ENCODE data around the gene OCRL. TPM values are rescaled to one million over a fixed set of nuclear protein-coding genes. Genes with fewer than 3 reads are reported as not detected.
A peak's percentile ranks its signal among the peaks of the same experiment; 100 is the strongest.

Gene OCRL
- total RNA-seq: 10 to 100 TPM; 14.8 to 54.8 (median 32.5) TPM
- 10 to 100 TPM; 23.3 to 49.8 TPM for polyA plus RNA-seq
- long read RNA-seq, donor 1, partial matches to known transcripts: 14 of 17 reads
- long read RNA-seq, donor 1, other reads (novel, unspliced or antisense): 3 of 17 reads
- long read RNA-seq, donor 2, full-length matches to known transcripts: 3 of 3 reads
- long read RNA-seq, donor 2, partial matches to known transcripts: 0 of 3 reads
- long read RNA-seq, donor 2, other reads (novel, unspliced or antisense): 0 of 3 reads
- long read RNA-seq, donor 3, full-length matches to known transcripts: 25 of 42 reads
- long read RNA-seq, donor 3, partial matches to known transcripts: 6 of 42 reads
- long read RNA-seq, donor 3, other reads (novel, unspliced or antisense): 11 of 42 reads

DNA sequence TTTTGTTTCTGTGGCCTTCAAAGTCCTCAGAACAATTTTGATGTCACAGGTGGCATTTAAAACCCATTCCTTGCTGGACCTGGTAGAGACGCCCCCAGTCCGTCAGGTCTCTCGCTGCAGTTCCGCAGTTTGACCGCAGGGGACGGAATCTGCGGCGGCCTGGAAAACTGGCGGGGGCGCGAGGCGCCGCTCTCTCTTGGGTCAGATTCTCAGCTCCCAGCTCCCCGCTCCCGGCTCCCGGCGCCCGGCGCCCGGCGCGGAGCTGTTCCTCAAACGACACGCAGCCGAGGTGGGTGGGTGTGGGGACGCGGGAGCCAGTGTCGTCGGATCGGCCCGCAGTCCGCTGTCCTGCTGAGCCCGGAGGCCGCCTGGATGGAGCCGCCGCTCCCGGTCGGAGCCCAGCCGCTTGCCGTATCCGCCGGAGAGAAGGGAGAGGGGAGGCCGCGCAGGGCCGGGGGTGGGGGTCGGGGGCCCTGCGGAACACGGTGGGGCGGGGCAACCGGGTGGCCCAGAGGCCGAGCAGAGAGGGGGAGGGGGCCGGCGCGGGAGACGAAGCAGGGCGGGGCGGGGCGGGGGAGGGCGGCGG is at the start of gene OCRL:
OCRL (plus strand) TSS at position 192 of the 586 bp plus-strand sequence; CDS start at position 373, 181 bp downstream.
- Histone ChIP-seq H3K27ac (peak within 1 kb of the TSS; percentile 72 to 86), H3K9me3 (no peaks in the 10 kb centered on the region), H3K27me3 (no peaks in the 10 kb centered on the region), H3K4me1 (ENCODE audit: insufficient read depth) (no peaks in the 10 kb centered on the region), H3K36me3 (no peaks in the 10 kb centered on the region), H3K4me3 (peak within 1 kb of the TSS; percentile 55)
- intact Hi-C loops (cut with DNase I): no loop called here
- WGBS, 3 donors: 20 to 41% (median 23%) methylated on average over 25 to 51 of the region's 60 CpGs
- TF ChIP-seq POLR2A (IDR thresholded peaks at IDR 0.05): no peak
- peak; percentile 19 to 82 (median 69) for TF ChIP-seq CTCF (IDR thresholded peaks at IDR 0.05)
- DNase-seq: peak; percentile 68 to 81 (median 71)

- H3K27me3 ChIP-seq: no peaks in the 10 kb centered on the region
- H3K27ac ChIP-seq: no peak overlapping the region
- no peak for DNase-seq
- WGBS, 3 donors: 63 to 69% (median 68%) methylated on average over 2 of the region's 2 CpGs
- no peak overlapping the region for H3K4me3 ChIP-seq
- no peaks in the 10 kb centered on the region for H3K9me3 ChIP-seq
- intact Hi-C loops (cut with DNase I): no loop called here
- no peaks in the 10 kb centered on the region for H3K36me3 ChIP-seq
- no peak for TF ChIP-seq POLR2A (IDR thresholded peaks at IDR 0.05)
- TF ChIP-seq CTCF (IDR thresholded peaks at IDR 0.05): no peak
- TF ChIP-seq EP300 (IDR thresholded peaks at IDR 0.05): no peak
- H3K4me1 ChIP-seq (ENCODE audit: insufficient read depth): no peaks in the 10 kb centered on the region
Measured at GRCh38 chrX:129490330-129490729, 49.7 kb upstream of the OCRL start.

DNA sequence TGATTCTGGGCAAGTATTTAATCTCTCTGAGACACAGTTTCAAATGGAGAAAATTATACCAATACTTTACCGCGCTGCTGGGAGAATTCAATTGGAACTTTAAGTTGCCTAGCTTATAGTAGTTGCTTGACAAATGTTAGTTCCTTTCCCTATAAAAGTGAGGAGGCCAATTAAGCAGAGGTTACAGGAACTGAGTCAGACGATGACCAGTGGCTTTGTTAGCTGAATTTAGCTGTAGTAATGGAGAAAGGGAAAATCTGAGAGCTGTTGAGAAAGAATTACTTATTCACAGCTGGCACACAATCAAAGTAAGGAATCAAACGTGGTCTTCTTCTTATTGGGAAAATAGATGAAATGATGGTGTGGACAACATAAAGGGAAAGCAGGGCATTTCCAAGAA is 46.4 kb upstream of the OCRL start:
- 48 to 55% (median 54%) methylated on average over 4 of the region's 4 CpGs for WGBS, 3 donors
- intact Hi-C loops (cut with DNase I): no loop called here
- Histone ChIP-seq H3K9me3 (no peaks in the 10 kb centered on the region), H3K4me1 (ENCODE audit: insufficient read depth) (no peaks in the 10 kb centered on the region), H3K4me3 (no peak overlapping the region), H3K36me3 (no peaks in the 10 kb centered on the region), H3K27me3 (no peaks in the 10 kb centered on the region), H3K27ac (no peak overlapping the region)
- TF ChIP-seq CTCF (IDR thresholded peaks at IDR 0.05) (no peak), EP300 (IDR thresholded peaks at IDR 0.05) (no peak), POLR2A (IDR thresholded peaks at IDR 0.05) (no peak)
- DNase-seq: no peak

DNA sequence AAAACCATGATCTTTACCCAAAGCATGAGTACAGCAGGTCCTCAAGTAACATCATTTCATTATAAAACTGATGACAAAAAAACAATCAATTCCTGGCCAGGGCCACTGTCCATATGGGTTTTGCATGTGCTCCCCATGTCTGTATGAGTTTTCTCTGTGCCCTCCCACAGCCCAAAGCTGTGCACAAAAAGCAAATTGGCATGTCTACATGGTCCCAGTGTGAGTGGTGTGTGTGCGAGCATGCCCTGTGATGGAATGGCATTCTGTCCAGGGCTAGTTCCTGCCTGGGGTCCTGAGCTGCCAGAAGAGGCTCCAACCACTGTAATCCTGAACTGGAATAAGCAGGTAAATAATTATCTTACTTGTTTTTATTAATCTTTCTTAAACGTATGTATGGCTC is 45.2 kb upstream of the OCRL start:
- no peak for TF ChIP-seq CTCF (IDR thresholded peaks at IDR 0.05)
- no peak for TF ChIP-seq POLR2A (IDR thresholded peaks at IDR 0.05)
- TF ChIP-seq EP300 (IDR thresholded peaks at IDR 0.05): no peak

More for the DNA sequence above, 45.2 kb upstream of the OCRL start:
- intact Hi-C loops (cut with DNase I): no loop called here
- DNase-seq: no peak
- H3K4me1 ChIP-seq (ENCODE audit: insufficient read depth): no peaks in the 10 kb centered on the region
- H3K4me3 ChIP-seq: no peak overlapping the region
- no peaks in the 10 kb centered on the region for H3K36me3 ChIP-seq
- no peaks in the 10 kb centered on the region for H3K27me3 ChIP-seq
- no peak overlapping the region for H3K27ac ChIP-seq
- WGBS, 3 donors: 61 to 64% (median 62%) methylated on average over 2 of the region's 2 CpGs
- no peaks in the 10 kb centered on the region for H3K9me3 ChIP-seq
